NCI-H460 (cell line): ENCODE measurements around the gene PAMR1. TPM values are rescaled to one million over a fixed set of nuclear protein-coding genes. Genes with fewer than 3 reads are reported as not detected.

ENCODE experiments used
- DNase-seq: peaks from one replicate; pipeline ENCODE4 v3.0.0-alpha.2; 2016; ENCODE audit warnings: low read depth; ENCODE audit errors: extremely low read depth
- total RNA-seq: library from RNA; depleted of rRNA; stranded (reverse); fragments of >200 nt; shearing (Covaris generic); gene quantifications from 2 replicates; pipeline ENCODE4 v1.2.3, GENCODE V29; 2014

PAMR1 gene
- total RNA-seq, 1 experiment from 2014 or later, result not detected

- no peak for DNase-seq
These were observed 23.6 kb downstream of the PAMR1 start for GRCh38 chr11:35501776-35502175.

- DNase-seq, result no peak
These were observed 24.7 kb downstream of the PAMR1 start for GRCh38 chr11:35500744-35501143.

- DNase-seq, result no peak
These were observed 29.0 kb downstream of the PAMR1 start for GRCh38 chr11:35496416-35496815.

- no peak for DNase-seq
These were observed 30.4 kb downstream of the PAMR1 start for GRCh38 chr11:35494957-35495490.

GRCh38 chr11:35491231-35491871 is 34.1 kb downstream of the PAMR1 start:
- no peak for DNase-seq

GRCh38 chr11:35488117-35488516 is 37.3 kb downstream of the PAMR1 start:
- DNase-seq, result no peak

- DNase-seq, result peak; percentile 17
These were observed 37.8 kb downstream of the PAMR1 start for GRCh38 chr11:35487532-35488078.

- no peak for DNase-seq
These were observed 38.5 kb downstream of the PAMR1 start for GRCh38 chr11:35486934-35487333.

- DNase-seq, result no peak
These were observed 39.0 kb downstream of the PAMR1 start for GRCh38 chr11:35486446-35486845.

GRCh38 chr11:35485656-35486322 is 39.6 kb downstream of the PAMR1 start:
- peak; percentile 70 for DNase-seq

GRCh38 chr11:35484435-35484834 is 41.0 kb downstream of the PAMR1 start:
- no peak for DNase-seq

GRCh38 chr11:35483131-35483820 is 42.1 kb downstream of the PAMR1 start:
- DNase-seq, result no peak

GRCh38 chr11:35479731-35480130 is 45.7 kb downstream of the PAMR1 start:
- DNase-seq, result no peak

GRCh38 chr11:35478471-35479091 is 46.8 kb downstream of the PAMR1 start:
- no peak for DNase-seq

- no peak for DNase-seq
These were observed 47.5 kb downstream of the PAMR1 start for GRCh38 chr11:35477901-35478300.

GRCh38 chr11:35474688-35475087 is 50.7 kb downstream of the PAMR1 start:
- no peak for DNase-seq

- DNase-seq, result no peak
These were observed 51.5 kb downstream of the PAMR1 start for GRCh38 chr11:35473795-35474374.

GRCh38 chr11:35470616-35471015 is 54.8 kb downstream of the PAMR1 start:
- no peak for DNase-seq

- DNase-seq, result no peak
These were observed 59.4 kb downstream of the PAMR1 start for GRCh38 chr11:35466058-35466457.

GRCh38 chr11:35464308-35464707 is 61.1 kb downstream of the PAMR1 start:
- DNase-seq, result no peak
